GM12873 (cell line): ENCODE data around the gene APOB.

Source experiments
- TF ChIP-seq, protein P1 (sequence below): IDR thresholded peaks from 2 replicates; pipeline ENCODE4 v1.5.1; 2012; ENCODE audit warnings: low read depth, mild to moderate bottlenecking, moderate library complexity, low read length, control low read depth; ENCODE audit not compliant: insufficient read depth; ENCODE audit errors: missing control alignments

APOB gene

DNA sequence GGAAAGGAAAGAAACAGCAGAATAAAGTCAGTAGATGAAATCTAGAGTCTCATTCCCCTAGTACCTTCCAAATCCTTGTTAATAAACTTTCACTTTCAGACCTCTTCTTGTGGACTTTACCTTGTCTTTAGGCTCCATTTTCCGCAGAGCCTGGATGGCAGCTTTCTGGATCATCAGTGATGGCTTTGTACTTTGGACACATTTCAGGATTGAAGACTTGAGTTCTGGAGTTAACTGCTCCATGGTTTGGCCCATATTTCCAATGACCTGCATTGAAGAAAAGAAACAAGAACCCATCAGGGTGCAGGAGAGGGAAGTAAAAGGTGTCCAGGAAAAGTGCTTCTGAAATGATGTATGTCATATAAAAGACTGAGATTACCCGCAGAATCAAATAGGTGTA, 14.4 kb downstream of the APOB start:
- TF ChIP-seq, protein P1, sequence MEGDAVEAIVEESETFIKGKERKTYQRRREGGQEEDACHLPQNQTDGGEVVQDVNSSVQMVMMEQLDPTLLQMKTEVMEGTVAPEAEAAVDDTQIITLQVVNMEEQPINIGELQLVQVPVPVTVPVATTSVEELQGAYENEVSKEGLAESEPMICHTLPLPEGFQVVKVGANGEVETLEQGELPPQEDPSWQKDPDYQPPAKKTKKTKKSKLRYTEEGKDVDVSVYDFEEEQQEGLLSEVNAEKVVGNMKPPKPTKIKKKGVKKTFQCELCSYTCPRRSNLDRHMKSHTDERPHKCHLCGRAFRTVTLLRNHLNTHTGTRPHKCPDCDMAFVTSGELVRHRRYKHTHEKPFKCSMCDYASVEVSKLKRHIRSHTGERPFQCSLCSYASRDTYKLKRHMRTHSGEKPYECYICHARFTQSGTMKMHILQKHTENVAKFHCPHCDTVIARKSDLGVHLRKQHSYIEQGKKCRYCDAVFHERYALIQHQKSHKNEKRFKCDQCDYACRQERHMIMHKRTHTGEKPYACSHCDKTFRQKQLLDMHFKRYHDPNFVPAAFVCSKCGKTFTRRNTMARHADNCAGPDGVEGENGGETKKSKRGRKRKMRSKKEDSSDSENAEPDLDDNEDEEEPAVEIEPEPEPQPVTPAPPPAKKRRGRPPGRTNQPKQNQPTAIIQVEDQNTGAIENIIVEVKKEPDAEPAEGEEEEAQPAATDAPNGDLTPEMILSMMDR: no peak

DNA sequence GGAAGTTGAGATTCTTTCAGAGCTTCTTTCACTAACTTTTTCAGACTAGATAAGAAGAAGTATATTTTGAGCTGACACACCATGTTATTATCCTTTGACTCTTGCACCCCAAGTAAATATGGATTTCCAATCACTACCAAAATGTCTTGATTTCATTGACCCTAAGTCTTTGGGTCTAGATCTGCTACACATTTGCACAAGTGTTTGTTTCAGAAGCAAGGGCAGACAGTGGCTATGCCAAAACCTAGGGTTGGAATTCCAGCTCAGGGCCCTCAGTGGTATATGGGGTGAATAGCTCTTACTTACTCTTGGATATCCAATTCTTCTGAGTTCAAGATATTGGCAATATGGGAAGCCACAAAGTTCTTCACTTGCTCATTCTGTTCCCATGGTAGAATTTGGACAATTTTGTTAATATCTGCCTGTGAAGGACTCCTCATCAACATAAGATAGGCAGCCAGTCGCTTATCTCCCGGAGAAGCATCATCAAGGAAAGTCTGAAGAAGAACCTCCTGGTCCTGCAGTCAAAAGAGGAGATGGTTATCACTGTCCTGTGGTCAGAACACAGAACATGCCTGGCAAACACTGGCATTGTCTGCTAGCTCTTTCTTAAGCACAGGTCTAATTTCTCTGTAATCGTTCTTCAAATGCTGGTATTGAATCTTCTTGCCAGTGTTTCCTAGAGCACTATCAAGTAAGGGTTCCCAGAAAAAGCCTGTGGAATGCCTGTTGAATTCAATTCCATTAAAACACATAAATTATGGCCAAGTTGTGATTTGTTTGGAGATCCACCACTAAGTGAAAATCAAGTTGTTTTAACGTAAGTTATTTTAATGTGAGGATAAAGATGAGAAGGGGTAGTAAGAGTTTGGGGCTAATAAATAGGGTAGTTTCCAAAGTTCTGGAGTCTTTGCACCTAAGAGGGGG, 15.6 kb downstream of the APOB start:
- TF ChIP-seq, protein P1: no peak

DNA sequence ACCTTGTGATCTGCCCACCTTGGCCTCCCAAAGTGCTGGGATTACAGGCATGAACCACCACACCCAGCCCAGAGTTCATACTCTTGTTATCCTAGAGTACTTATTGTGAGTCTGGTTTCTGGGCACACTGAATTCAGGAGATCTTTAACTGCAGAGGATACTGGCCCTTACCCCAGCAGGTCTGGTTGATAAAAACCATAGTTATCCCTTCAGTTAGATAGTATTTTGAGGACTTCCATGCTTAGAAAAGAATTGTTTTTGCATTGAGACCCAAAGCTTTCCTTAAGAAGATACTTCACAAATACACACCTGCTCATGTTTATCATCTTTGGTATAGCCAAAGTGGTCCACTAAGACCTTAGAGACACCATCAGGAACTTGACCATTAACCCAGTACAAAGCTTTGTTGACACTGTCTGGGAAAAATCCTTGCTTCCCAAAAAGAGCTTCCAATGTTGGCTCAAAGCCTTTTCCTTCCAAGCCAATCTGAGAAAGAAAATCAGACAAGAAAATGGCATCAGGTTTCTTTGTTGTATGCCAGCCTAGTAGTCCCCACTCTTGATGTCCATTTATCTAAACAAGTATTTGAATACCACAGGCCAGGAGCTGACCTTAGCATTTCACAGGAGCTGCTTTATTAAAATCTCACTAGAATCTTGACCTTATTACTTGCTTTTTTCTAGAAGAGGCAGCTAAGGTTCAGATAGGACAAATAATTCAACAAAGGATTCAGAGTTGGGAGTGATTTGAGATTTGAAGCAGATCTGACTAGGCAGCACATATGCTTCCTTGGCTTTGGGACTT, 17.2 kb downstream of the APOB start:
- TF ChIP-seq, protein P1: no peak

DNA sequence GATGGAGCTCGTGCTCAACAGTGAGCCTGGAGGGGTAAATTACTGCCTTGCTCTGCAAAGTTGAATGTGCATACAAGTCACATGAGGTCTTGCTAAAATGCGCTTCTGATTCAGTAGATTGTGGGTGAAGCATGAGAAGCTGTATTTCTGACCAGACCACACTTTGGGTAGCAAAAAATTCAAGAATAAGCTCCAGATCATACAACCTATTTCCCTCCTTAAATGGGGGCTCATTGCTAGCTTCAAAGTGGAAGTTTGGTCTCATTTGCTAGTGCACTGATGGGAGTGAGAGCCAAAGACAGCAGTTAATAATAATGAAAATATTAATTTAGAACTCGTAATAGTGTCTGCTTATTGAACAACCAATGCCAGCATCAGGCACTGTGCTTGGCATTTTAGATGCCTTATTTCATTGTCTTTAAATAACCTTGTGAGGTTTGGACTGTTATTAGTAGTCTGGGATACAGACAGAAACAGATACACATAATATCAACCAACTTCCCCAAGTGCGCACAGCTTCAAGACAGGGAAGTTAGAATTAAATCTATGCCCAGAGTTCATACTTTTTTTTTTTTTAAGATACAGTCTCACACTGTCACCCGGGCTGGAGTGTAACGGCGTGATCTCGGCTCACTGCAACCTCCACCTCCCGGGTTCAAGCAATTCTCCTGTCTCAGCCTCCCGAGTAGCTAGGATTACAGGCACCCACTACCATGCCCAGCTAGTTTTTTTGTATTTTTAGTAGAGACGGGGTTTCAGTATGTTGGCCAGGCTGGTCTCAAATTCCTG, 18.0 kb downstream of the APOB start:
- TF ChIP-seq, protein P1: no peak

DNA sequence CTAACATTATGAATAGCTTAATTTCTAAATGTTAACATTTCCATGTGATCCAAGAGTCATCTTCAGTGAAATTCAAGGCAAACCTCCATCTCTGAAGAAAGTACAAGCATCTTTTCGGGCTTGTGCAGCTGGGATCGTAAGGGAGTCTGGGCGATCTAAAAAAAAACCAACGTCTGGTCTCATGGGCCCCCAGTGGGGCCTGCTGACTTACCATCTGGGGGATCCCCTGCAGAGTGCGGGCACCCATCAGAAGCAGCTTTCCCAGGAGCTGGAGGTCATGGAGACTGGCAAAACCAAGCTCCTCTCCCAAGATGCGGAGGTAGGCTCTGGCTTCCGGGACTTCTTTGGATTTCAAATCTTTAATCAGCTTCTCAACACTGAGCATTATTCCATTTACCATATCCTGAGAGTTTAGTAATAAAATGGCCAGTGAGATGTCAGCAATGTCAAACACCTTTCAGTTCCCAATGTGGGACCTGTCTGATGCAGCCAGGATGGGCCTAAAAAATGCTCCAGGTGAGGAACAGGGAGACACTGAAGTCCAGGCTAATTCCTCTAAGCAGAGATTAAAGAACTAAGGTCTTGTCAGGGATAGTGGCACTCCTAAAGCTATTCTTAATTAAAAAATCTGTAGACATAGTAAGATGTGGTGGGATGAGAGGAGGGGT, 19.0 kb downstream of the APOB start:
- TF ChIP-seq, protein P1: no peak

DNA sequence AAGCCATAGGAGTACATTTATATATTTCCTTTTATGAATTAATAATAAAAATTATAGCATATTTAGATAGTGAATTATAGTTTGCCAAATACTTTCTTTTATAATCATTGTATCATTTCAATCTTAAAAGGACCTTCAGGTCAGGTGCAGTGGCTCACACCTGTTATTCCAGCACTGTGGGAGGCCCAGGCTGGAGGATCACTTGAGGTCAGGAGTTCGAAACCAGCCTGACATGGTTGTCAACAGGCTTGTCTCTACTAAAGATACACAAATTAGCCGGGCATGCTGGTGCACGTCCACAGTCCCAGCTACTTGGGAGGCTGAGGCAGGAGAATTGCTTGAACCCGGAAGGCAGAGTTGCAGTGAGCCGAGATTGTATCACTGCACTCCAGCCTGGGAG, 19.7 kb downstream of the APOB start:
- TF ChIP-seq, protein P1: no peak
